GM18861 (cell line): ENCODE data around the gene ARL5C.

Experiments used
- ATAC-seq: cut with Tn5 transposase; IDR thresholded peaks from one replicate; pipeline ENCODE4 v1.9.1; 2021; ENCODE audit not compliant: unreplicated experiment

ARL5C gene

GRCh38 chr17:39194089-39194984, 28.4 kb upstream of the ARL5C start:
- no peak for ATAC-seq

- ATAC-seq, result no peak
These were observed 27.4 kb upstream of the ARL5C start for GRCh38 chr17:39193346-39193745.

- no peak for ATAC-seq
These were observed 26.9 kb upstream of the ARL5C start for GRCh38 chr17:39192901-39193300.

- no peak for ATAC-seq
These were observed 26.0 kb upstream of the ARL5C start for GRCh38 chr17:39191750-39192510.

- ATAC-seq, result no peak
These were observed 21.3 kb upstream of the ARL5C start for GRCh38 chr17:39187152-39187830.

- no peak for ATAC-seq
These were observed 20.6 kb upstream of the ARL5C start for GRCh38 chr17:39186481-39187002.

GRCh38 chr17:39183720-39184119, 17.8 kb upstream of the ARL5C start:
- no peak for ATAC-seq

GRCh38 chr17:39183045-39183444, 17.1 kb upstream of the ARL5C start:
- ATAC-seq, result no peak

- no peak for ATAC-seq
These were observed 15.3 kb upstream of the ARL5C start for GRCh38 chr17:39181303-39181702.

- ATAC-seq, result no peak
These were observed 12.6 kb upstream of the ARL5C start for GRCh38 chr17:39178536-39178935.

- no peak for ATAC-seq
These were observed 11.3 kb upstream of the ARL5C start for GRCh38 chr17:39177256-39177655.

GRCh38 chr17:39175695-39176093, 9.7 kb upstream of the ARL5C start:
- no peak for ATAC-seq

- ATAC-seq, result no peak
These were observed 9.1 kb upstream of the ARL5C start for GRCh38 chr17:39174920-39175694.

GRCh38 chr17:39173526-39174274, 7.7 kb upstream of the ARL5C start:
- ATAC-seq, result no peak

GRCh38 chr17:39173080-39173479, 7.1 kb upstream of the ARL5C start:
- ATAC-seq, result no peak

GRCh38 chr17:39171933-39172332, 6.0 kb upstream of the ARL5C start:
- no peak for ATAC-seq

GRCh38 chr17:39170558-39170957, 4.6 kb upstream of the ARL5C start:
- ATAC-seq, result no peak

- ATAC-seq, result no peak
These were observed 4.1 kb upstream of the ARL5C start for GRCh38 chr17:39170109-39170508.

GRCh38 chr17:39169518-39169917, 3.6 kb upstream of the ARL5C start:
- ATAC-seq, result no peak

- ATAC-seq, result no peak
These were observed 3.1 kb upstream of the ARL5C start for GRCh38 chr17:39169101-39169500.
